ENCODE data around the gene RDH16.
"Not testable (repeated sequence)": the region's sequence is repeated elsewhere in the genome, so short reads cannot be mapped to it uniquely, and the experiment has no call there.

RDH16 gene

DNA sequence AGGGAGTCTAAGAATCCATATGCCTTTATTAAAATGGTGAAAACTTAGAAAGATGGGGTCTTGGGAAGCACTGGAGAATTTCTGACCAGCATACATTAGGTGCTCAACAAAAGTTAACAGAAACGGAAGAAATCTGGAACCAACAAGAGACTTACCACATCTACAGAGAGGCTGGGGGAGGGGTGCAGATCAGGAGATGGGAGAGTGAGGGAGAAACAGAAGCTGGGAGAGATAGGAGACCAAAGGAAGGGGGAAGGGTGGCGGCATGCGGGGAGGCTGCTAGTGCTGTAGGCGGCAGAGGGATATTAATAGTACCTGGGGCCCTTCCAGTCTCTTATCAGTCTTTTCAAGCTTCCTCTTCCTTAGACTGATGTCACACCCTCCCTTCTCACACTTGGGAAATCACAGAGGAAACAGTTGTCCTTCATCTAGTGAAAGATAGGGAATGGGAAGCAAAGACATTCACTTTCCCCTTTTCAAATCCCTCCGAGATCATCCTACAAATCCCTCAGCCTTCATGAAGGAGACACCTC, 30.9 kb upstream of the RDH16 start:
- DNase-seq = no peak

DNA sequence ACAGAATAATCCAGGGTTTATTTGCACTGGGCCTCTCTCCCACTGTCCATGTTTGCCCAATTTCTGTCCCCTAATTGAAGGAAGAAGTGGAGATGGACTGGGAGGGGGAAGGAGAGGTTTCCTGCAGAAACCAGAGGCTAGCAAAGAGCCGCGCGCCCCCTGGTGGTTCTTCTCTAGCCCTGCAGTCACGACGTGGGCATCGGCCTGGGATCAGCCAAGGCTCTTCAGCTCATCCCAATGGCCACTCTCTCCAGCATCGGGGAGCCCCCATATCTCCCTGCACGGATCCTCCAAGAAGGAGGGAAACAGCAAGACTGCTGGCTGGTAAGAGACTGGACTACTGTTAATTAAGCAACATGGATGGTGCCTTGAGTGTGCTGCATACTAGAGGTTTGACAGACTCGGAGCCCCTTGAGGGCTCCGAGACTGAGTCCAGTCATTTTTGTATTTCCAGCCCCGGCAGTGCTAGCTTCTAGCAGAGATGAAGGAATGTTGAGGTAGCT, 30.2 kb upstream of the RDH16 start:
- DNase-seq = peak; percentile 73

DNA sequence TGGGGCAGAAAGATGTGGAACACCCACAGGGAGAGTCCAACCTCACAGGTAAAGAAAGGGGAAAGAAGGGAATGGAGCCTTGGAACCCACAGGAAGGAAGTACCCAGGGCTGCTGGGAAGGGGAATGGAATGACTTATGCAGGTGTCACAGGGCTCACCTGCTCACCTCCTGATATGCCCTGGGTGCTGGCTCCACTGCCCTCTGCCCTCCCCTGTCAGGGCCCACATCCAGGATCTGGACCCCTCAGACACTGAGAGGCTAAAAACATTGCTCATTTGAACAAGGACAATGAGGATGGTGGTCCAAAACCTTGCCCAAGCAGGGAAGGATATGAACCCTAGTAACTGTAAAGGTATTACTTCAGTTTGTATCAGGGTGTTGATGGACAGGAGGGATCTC, 29.6 kb upstream of the RDH16 start:
- DNase-seq = no peak

DNA sequence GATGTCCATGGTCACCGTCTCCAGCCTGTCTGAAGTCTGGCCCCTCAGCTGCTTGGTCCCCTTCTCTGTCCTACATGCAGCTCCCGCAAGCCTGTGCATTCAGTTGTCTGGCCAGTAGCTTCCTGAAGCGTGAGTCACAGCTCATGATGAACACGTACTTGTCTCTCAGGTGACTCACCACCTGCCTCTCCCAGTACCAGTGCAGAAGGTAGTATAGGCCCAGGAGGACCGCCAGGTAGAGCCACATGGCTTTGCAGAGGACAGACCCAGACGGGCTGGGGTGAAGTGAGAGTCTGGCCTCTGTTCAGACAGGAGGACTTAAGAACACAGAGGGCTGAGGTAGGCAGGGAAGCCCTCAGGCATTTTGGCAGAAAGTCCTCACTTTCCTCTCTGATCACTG, 28.3 kb upstream of the RDH16 start:
- not testable (repeated sequence) for DNase-seq

DNA sequence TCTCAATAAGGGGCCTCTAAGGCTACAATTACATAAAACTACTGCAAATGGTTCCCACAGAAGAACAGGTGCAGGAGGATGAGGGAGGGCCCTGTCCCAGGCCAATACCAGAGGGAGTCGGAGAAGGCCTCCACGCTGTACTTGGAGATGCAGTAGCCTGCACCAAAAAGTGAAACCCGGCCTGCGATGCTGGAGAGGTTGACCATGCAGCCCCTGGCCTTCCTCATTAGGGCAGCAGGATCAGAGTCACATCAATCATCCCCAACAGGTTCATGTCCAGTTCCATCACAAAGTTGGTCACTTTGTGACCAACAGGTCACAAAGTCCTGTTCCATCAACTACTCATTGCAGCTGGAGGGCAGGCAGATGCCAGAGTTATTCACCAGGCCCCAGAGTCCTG, 26.0 kb upstream of the RDH16 start:
- DNase-seq = no peak

DNA sequence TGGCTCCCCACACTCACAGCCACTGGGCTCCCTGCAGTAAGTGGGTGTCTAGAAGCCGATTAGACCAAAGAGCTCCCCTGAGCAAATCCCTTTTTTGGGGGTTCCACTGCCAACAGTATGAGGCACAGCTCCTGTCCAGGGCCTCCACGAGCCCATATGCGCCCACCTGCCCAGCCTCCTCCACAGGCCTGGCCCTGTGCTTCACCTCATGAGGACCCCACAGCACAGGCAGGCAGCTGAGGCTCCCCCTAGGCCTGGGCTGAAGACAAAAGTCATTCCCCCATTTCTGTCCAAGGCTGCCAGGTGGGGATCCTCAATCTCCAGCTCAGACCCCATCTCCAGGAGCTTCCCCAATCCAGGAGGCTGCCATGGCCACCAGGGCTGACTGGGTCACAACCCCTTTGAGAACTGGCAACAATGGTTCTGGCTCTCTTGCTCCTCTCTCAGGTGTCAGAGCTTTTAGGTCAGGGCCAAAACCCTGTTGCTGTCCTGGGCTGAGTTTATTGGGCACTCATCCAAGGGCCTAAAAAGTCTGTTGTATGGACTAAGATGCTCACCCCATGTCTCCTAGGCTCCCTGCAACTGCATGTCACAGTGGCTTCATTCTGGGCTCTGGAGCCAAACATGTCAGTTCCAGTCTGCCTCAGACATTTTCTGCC, 25.3 kb upstream of the RDH16 start:
- not testable (repeated sequence) for DNase-seq

DNA sequence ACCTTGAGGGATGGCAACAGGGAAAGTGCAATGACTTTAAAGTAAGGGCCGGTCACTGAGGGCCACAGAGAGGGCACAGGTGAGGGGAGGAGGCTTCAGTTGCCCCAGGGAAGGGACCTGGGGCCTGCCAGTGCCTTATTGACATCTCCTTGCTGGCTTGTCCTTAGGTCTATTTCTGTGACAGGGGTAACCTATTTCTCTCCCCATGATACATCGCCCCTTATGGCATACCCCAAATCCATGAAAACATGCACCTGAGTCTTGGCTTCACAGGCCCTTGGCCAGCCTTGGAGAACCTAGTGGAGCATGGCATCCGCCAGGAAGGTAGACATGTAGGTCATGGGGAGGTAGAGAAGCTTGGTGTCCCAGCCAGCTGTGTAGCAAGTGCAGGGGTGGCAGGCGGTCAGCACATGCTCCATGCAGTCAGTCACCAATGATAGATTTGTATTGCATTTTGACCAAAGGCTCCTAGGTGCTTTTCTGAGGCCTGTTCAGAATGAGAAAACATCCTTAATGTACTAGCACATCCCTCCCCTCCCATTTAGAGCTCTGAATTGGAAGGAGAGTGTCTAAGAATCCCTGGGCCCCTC, 23.6 kb upstream of the RDH16 start:
- DNase-seq = no peak

DNA sequence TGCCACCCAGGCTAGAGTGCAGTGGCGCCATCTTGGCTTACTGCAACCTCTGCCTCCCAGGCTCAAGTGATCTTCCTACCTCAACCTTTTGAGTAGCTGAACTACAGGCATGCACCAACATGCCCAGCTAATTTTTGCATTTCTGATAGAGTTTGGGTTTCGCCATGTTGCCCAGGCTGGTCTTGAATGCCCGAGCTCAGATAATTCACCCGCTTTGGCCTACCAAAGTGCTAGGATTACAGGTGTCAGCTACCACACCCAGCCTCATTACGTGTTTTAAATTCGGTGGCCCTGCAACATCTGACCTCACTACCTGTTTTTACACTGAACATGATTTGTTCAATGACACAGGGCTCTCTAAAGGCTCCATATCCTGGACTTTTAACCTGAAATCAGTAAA, 22.9 kb upstream of the RDH16 start:
- DNase-seq = no peak

DNA sequence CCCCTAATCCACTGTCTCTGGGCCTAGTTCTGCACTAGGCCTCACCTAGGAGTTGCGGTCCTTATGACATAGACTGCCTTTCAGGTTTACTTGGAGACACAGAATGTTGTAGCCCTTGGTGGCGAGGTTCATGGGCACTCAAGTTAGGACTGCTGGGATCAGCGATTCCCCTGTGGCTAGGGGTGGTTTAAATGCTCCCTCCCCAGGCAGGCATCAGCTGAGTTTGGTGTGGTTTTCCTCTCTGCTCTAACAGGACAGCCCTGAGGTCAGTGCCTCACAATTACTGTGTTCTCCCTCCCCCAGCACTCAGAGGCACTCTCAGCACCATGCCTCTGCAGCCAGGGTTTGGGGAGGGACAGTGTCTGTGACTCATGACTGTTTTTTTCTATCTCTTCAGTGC, 22.2 kb upstream of the RDH16 start:
- no peak for DNase-seq

DNA sequence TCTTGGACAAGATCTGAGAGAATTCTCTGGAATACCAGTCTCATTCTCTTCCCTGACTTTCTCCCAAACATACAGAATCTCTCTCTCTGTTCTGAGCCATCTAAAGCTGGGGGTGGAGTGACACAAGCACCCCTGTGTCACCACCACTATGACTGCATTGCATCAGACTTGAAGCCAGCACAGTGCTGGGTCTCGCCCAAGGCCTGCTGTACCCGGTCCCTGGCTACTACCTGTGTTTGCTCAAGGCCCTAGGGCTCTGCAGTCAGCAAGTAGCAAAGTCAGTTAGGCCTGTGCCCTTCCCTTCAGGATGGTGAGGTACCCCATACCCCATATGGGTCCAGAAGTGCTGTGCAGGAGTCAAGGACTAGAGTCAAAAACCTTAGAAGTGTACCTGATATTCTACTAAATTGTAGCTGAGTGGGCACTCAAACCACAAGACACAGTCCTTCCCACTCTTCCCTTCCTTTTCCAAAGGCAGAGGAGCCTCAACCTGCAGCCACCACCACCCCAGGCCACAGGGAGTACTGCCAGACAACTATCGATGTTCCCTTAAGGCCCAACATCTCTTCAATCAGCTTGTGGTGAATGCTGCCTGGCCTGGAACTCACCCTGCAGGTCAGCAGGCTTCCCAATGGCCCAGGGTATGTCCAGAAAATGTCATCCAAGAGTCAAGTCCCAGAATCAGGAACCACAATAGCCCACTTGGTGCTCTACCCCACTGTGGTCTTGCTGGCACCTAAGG, 21.2 kb upstream of the RDH16 start:
- no peak for DNase-seq

DNA sequence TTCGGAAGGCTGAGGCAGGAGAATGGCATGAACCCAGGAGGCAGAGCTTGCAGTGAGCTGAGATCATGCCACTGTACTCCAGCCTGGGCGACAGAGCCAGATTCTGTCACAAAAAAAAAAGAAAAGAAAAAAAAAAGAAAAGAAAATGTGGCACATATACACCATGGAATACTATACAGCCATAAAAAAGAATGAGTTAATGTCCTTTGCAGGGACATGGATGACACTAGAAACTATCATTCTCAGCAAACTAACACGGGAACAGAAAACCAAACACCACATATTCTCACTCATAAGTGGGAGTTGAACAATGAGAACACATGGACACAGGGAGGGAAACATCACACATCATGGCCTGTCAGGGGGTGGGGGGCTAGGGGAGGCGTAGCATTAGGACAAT, 20.0 kb upstream of the RDH16 start:
- not testable (repeated sequence) for DNase-seq

DNA sequence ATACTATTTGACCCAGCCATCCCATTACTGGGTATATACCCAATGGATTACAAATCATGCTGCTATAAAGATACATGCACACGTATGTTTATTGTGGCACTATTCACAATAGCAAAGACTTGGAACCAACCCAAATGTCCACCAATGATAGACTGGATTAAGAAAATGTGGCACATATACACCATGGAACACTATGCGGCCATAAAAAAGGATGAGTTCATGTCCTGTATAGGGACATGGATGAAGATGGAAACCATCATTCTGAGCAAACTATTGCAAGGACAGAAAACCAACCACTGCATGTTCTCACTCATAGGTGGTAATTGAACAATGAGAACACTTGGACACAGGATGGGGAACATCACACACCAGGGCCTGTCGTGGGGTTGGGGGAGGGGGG, 16.8 kb upstream of the RDH16 start:
- not testable (repeated sequence) for DNase-seq

DNA sequence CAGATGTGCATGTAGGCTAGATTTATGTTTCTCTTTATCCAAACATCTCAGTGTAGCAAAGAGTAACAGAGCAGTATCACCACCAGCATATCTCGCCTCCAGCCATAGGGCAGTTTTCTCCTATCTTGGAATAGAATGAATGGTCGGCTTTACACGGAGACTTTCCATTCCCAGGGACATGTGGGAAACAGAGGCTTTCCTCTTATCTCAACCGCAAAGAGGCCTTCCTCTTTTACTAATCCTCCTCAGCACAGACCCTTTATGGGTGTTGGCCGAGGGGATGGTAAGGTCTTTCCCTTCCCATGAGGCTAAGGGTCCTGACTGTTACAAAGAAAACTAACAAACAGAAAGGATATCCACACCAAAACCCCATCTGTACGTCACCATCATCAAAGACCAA, 11.5 kb upstream of the RDH16 start:
- not testable (repeated sequence) for DNase-seq

DNA sequence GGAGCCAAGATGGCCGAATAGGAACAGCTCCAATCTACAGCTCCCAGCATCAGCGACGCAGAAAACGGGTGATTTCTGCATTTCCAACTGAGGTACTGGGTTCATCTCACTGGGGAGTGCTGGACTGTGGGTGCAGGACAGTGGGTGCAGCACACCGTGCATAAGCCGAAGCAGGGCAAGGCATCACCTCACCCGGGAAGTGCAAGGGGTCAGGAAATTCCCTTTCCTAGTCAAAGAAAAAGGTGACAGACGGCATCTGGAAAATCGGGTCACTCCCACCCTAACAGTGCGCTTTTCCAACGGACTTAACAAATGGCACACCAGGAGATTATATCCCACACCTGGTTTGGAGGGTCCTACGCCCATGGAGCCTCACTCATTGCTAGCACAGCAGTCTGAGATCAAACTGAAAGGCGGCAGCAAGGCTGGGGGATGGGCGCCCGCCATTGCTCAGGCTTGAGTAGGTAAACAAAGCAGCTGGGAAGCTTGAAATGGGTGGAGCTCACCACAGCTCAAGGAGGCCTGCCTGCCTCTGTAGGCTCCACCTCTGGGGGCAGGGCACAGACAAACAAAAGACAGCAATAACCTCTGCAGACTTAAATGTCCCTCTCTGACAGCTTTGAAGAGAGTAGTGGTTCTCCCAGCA, 8.7 kb upstream of the RDH16 start:
- DNase-seq = not testable (repeated sequence)

DNA sequence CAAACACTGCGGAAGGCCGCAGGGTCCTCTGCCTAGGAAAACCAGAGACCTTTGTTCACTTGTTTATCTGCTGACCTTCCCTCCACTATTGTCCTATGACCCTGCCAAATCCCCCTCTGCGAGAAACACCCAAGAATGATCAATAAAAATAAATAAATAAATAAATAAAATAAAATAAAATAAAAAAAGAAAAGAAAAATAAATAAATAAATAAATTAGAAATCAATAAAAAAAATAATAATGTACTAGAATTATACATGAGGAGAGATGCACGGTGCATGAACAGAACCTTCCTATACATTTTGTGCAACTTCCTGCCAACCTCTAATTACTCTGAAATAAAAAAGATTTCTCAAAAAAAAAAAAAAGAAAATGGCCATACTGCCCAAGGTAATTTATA, 7.7 kb upstream of the RDH16 start:
- not testable (repeated sequence) for DNase-seq

DNA sequence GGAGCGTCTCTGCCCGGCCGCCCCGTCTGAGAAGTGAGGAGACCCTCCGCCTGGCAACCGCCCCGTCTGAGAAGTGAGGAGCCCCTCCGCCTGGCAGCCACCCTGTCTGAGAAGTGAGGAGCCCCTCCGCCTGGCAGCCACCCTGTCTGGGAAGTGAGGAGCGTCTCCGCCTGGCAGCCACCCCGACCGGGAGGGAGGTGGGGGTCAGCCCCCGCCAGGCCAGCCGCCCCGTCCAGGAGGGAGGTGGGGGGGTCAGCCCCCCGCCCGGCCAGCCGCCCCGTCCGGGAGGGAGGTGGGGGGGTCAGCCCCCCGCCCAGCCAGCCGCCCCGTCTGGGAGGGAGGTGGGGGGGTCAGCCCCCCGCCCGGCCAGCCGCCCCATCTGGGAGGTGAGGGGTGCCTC, 6.1 kb upstream of the RDH16 start:
- DNase-seq = not testable (repeated sequence)

DNA sequence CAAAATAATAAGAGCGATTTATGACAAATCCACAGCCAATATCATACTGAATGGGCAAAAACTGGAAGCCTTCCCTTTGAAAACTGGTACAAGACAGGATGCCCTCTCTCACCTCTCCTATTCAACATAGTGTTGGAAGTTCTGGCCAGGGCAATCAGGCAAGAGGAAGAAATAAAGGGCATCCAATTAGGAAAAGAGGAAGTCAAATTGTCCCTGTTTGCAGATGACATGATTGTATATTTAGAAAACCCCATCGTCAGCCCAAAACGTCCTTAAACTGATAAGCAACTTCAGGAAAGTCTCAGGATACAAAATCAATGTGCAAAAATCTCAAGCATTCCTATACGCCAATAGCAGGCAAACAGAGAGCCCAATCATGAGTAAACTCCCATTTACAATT, 4.8 kb upstream of the RDH16 start:
- DNase-seq = not testable (repeated sequence)

DNA sequence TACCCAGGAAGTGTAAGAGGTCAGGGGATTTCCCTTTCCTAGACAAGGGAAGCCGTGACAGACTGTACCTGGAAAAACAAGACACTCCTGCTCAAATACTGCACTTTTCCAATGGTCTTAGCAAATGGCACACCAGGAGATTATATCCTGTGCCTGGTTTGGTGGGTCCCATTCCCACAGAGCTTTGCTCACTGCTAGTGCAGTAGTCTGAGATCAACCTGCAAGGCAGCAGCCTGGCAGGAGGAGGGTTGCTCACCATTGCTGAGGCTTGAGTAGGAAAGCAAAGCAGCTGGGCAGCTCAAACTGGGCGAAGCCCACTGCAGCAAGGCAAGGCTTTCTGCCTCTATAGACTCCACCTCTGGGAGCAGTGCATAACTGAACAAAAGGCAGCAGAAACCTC, 1.0 kb upstream of the RDH16 start:
- no peak for DNase-seq

DNA sequence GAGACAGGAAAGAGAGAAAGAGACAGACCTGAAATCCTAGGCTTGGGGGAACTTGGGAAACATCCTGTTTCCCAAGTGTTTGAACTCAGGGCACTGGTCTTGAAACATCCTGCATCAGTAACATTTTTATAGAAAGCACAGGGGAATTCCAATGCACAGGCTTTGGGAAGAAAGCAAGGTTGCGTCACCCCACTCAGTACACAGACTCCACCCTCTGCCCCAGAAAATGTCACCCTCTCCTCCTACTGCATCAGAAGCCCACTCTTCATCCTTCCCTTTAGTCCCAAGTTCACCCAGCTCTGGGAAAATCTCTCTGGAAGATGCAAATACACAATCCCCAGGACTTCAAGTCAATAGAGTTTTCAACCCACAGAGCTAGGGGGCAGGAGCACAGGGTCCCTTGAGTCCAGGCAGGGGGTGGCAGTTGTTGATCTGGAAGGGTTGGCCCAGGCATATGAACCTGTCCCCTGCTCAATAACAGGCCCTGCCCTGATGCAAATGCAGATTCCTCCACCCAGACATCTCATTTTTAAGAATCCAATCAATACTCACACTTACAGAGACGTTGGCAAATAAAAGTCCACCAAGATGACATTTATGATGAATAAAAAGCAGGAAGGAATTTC, 1.7 kb downstream of the RDH16 start:
- no peak for DNase-seq

DNA sequence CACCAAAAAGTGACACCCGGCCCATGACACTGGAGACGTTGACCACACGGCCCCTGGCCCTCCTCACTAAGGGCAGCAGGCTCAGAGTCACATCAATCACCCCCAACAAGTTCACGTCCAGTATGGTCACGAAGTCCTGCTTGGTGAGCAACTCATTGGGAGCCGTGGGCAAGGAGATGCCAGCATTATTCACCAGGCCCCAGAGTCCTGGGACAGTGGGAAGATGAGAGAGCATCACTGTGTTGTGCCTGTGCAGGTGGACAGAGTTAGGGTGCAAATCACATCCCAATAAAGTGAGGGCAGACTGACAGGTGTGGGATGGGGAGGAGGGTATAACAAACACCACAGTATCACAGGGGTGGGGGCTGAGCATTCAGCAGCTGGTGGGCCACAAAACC, 2.5 kb downstream of the RDH16 start:
- no peak for DNase-seq

DNA sequence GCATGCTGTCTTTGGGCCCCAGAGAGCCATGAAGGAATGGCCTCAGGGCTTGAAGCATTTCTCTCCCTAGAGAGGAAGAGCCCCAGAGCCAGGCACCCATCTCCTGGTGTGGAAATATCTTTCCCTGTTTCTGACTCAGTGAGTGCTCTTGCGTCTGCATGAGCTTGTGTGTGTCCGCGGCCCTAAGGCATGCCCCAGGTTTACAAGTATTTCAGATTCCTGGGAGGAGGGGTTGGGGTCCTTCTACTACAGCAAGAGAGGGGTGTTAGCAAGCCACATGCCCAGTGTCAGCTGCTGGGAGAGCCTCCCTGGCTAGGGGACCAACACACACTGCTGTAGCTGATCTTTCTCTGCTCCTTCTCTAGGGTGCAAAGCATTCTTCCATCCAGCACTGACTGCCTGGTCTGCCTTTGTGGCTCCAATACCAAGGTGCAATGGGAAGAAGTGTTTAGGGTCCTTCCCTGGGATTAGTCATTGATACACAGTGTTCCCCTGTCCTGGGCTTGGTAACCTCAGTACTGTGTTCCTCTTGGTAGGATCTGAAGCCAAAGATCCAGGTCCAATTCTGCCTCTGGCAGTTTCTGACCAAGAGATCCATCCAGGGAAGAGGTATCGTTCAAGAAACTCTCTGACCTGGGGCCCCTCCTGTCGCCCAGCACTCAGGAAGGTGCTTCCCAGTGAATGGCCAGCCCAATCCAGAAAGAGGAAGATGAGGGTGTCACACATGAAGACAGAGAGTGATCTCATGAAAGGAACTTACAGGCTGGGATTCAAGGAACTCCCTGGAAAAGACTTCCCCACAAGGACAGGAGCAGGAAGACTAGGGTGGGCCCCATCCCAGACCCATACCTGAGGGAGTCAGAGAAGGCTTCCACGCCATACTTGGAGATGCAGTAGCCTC, 3.1 kb downstream of the RDH16 start:
- DNase-seq = no peak

DNA sequence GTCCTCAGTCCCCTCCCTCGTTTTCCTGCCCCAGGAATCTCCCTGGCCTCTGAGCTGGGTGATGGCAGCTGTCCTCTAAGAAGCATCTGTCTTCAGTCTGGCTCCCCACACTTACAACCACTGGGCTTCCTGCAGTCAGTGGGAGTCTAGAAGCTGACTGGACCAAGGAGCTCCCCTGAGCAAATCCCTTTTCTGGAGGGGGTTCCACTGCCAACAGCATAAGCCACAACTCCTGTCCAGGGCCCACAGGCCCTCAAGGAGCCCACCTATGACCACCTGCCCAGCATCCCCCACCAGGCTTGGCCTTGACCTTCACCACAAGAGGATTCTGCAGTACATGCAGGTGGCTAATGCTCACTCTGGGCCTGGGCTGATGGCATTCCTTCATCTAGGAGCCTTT, 4.1 kb downstream of the RDH16 start:
- no peak for DNase-seq
